Keratinocyte (primary cell): ENCODE measurements around the gene PPP1R12A. TPM values are rescaled to one million over a fixed set of nuclear protein-coding genes. Genes with fewer than 3 reads are reported as not detected.

Experiments
- DNase-seq: peaks from one replicate; pipeline ENCODE4 v3.0.0-alpha.2; 2011; ENCODE audit warnings: low read depth, missing footprints, low spot score
- FAIRE-seq: peaks from 2 replicates; lab custom pipeline; 2011; peaks lifted over from hg19 to GRCh38; lab: Jason Lieb, UNC
- H2AFZ ChIP-seq: 2 replicates; pipeline ENCODE4 v1.6.0; 2012; ENCODE audit warnings: low read length, control low read depth, inconsistent platforms; ENCODE audit not compliant: control insufficient read depth
- H3K27ac ChIP-seq: 2 replicates; pipeline ENCODE4 v1.5.1; 2011; ENCODE audit warnings: low read length; ENCODE audit not compliant: control insufficient read depth, insufficient read depth
- H3K27me3 ChIP-seq: 3 replicates; pipeline ENCODE4 v1.6.0; 2011; ENCODE audit warnings: low read length; ENCODE audit not compliant: control insufficient read depth, insufficient read depth; ENCODE audit errors: extremely low read depth
- H3K36me3 ChIP-seq, 2 experiments: 2 replicates in 1 of 2; 3 replicates in 1 of 2; pipeline ENCODE4 v1.5.1; 2011; ENCODE audit warnings: low read length in 2 of 2, mild to moderate bottlenecking in 1 of 2; ENCODE audit not compliant: control insufficient read depth in 2 of 2, insufficient read depth in 2 of 2; ENCODE audit errors: extremely low read depth in 1 of 2
- H3K4me1 ChIP-seq: 3 replicates; pipeline ENCODE4 v1.5.1; 2011; ENCODE audit warnings: low read length; ENCODE audit not compliant: control insufficient read depth, insufficient read depth; ENCODE audit errors: extremely low read depth
- H3K4me2 ChIP-seq: 3 replicates; pipeline ENCODE4 v1.6.0; 2011; ENCODE audit warnings: low read depth, low read length; ENCODE audit not compliant: control insufficient read depth, insufficient read depth; ENCODE audit errors: extremely low read depth
- H3K4me3 ChIP-seq, 3 experiments: fragments of 200-600 bp in 1 of 3; sonication (generic) in 1 of 3; 2 replicates in 2 of 3; 3 replicates in 1 of 3; pipeline ENCODE4 v1.5.1; 2011 to 2016; ENCODE audit warnings: low read length in 3 of 3, mild to moderate bottlenecking in 3 of 3, control low read depth in 2 of 3, inconsistent platforms in 1 of 3, low read depth in 1 of 3, mixed read lengths in 1 of 3, mixed run types in 1 of 3, moderate library complexity in 1 of 3; ENCODE audit not compliant: control insufficient read depth in 2 of 3, insufficient read depth in 2 of 3; ENCODE audit errors: extremely low read depth in 1 of 3
- H3K79me2 ChIP-seq: 2 replicates; pipeline ENCODE4 v1.6.0; 2012; ENCODE audit warnings: low read length; ENCODE audit not compliant: control insufficient read depth, insufficient read depth
- H3K9ac ChIP-seq: 3 replicates; pipeline ENCODE4 v1.6.0; 2011; ENCODE audit warnings: low read length; ENCODE audit not compliant: control insufficient read depth, insufficient read depth; ENCODE audit errors: extremely low read depth
- H3K9me1 ChIP-seq: 3 replicates; pipeline ENCODE4 v1.6.0; 2011; ENCODE audit warnings: low read length; ENCODE audit not compliant: control insufficient read depth, insufficient read depth; ENCODE audit errors: extremely low read depth
- H3K9me3 ChIP-seq: 2 replicates; pipeline ENCODE4 v1.5.1; 2012; ENCODE audit warnings: low read depth, low read length; ENCODE audit not compliant: control insufficient read depth
- H4K20me1 ChIP-seq: 3 replicates; pipeline ENCODE4 v1.6.0; 2011; ENCODE audit warnings: low read length; ENCODE audit not compliant: control insufficient read depth, insufficient read depth; ENCODE audit errors: extremely low read depth
- EZH2 ChIP-seq: IDR thresholded peaks from one replicate; pipeline ENCODE4 v1.6.1; 2012; ENCODE audit warnings: inconsistent platforms, mild to moderate bottlenecking, low read length, moderate library complexity
- dilution Hi-C: fragments of 300-500 bp; cut with MboI; formaldehyde crosslinking; loops from one replicate; pipeline ENCODE4 v1.7.0; 2020; ENCODE audit warnings: low sequenced_read_pairs; ENCODE audit not compliant: extremely low pct_ligation_motif_present
- polyA plus RNA-seq, 5 experiments: library from polyadenylated mRNA; depleted of rRNA in 3 of 5; stranded (reverse) in 3 of 5; stranded (forward) in 1 of 5; unstranded in 1 of 5; fragments of >200 nt; gene quantifications; 1 replicate in 1 of 5; 2 replicates in 3 of 5; 3 replicates in 1 of 5; pipeline versions ENCODE4 v1.2.1 to v1.2.3, GENCODE V29; 2011 to 2012; ENCODE audit warnings: missing spikeins in 2 of 5, low read depth in 1 of 5, low replicate concordance in 1 of 5
- small RNA-seq, 3 experiments: library from RNA; depleted of rRNA; stranded (forward); fragments of <200 nt; gene quantifications; one replicate each; pipeline ENCODE3, GENCODE V24; 2012; ENCODE audit warnings: low read depth in 3 of 3, low replicate concordance in 1 of 3; ENCODE audit not compliant: insufficient read length in 3 of 3
- TF ChIP-seq, protein P1 (sequence below), 3 experiments: IDR thresholded peaks in 1 of 3; conservative IDR thresholded peaks in 1 of 3; optimal IDR thresholded peaks in 1 of 3; 2 replicates in 2 of 3; 3 replicates in 1 of 3; pipeline versions ENCODE3 to v1.5.1; 2011; ENCODE audit warnings: low read length in 3 of 3, mild to moderate bottlenecking in 3 of 3, moderate library complexity in 2 of 3, control low read depth in 1 of 3, inconsistent platforms in 1 of 3; ENCODE audit not compliant: insufficient read depth in 2 of 3; ENCODE audit errors: extremely low read depth in 1 of 3

PPP1R12A gene
- polyA plus RNA-seq, 1 donor (not counting 4 experiments of a cell fraction or from before 2014, with no cell fraction given), result 45.2 TPM

DNA sequence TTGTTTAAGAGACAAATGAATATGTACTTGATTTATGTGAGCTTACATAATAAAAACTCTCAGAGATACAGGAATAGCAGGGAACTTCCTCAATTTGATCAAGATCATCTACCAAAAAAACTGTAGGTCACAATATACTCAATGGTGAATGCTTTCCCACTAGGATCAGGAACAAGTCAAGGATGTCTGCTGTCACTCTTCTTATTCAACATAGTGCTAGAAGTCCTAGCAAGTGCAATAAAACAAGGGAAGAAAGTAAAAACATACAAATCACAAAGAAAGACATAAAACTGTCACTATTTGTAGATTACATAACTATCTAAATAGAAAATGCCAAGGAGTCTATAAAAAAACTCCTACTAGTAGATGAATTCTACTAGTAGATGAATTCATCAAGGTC is 202.3 kb downstream of the PPP1R12A start:
- Histone ChIP-seq H3K27ac (no peak overlapping the region), H4K20me1 (no peaks in the 10 kb centered on the region), H3K79me2 (no peaks in the 10 kb centered on the region), H3K9ac (no peak overlapping the region), H3K4me3 (no peak overlapping the region), H2AFZ (no peak overlapping the region), H3K36me3 (no peaks in the 10 kb centered on the region), H3K4me2 (no peak overlapping the region), H3K4me1 (no peaks in the 10 kb centered on the region), H3K27me3 (no peaks in the 10 kb centered on the region), H3K9me1 (no peaks in the 10 kb centered on the region), H3K9me3 (no peaks in the 10 kb centered on the region)
- no peak for TF ChIP-seq EZH2
- TF ChIP-seq, protein P1, sequence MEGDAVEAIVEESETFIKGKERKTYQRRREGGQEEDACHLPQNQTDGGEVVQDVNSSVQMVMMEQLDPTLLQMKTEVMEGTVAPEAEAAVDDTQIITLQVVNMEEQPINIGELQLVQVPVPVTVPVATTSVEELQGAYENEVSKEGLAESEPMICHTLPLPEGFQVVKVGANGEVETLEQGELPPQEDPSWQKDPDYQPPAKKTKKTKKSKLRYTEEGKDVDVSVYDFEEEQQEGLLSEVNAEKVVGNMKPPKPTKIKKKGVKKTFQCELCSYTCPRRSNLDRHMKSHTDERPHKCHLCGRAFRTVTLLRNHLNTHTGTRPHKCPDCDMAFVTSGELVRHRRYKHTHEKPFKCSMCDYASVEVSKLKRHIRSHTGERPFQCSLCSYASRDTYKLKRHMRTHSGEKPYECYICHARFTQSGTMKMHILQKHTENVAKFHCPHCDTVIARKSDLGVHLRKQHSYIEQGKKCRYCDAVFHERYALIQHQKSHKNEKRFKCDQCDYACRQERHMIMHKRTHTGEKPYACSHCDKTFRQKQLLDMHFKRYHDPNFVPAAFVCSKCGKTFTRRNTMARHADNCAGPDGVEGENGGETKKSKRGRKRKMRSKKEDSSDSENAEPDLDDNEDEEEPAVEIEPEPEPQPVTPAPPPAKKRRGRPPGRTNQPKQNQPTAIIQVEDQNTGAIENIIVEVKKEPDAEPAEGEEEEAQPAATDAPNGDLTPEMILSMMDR (optimal IDR thresholded peaks at IDR 0.05 in 1 of 3, IDR thresholded peaks at IDR 0.05 in 1 of 3, conservative IDR thresholded peaks at IDR 0.05 in 1 of 3; ENCODE audit: extremely low read depth in 1 of 3, insufficient read depth in 2 of 3, low read length in 3 of 3), result no peak
- FAIRE-seq (no peak), DNase-seq (no peak)
- dilution Hi-C loops, result no loop called here

DNA sequence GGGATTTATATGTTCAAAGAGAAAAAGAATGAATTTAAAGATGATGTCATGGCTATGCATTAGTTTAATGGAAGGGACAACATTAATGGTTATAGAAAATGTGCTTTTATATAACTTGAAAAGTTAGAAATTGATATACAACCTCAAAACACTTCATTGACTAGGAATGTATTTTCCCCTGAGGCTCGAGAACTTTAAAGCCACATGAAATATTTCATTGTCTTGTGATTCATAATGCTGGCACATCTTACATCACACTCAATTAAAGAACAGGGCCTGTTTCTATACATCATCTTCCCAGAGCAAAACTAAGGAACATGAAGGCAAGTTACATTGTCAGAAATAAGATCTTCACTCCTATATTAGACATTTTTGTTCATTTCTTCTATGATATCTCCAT is 208.9 kb downstream of the PPP1R12A start:
- peak overlapping the region; percentile 62 for H3K27ac ChIP-seq
- H3K27me3 ChIP-seq, result no peaks in the 10 kb centered on the region
- no peaks in the 10 kb centered on the region for H3K36me3 ChIP-seq
- no peak overlapping the region for H3K4me3 ChIP-seq
- H3K4me2 ChIP-seq, result peak overlapping the region; percentile 52
- DNase-seq (peak; percentile 60), FAIRE-seq (peak; percentile 85)
- no peak overlapping the region for H2AFZ ChIP-seq
- dilution Hi-C loops, result no loop called here
- no peak overlapping the region for H3K9ac ChIP-seq
- H3K9me3 ChIP-seq, result no peaks in the 10 kb centered on the region
- no peaks in the 10 kb centered on the region for H3K79me2 ChIP-seq
- no peaks in the 10 kb centered on the region for H3K9me1 ChIP-seq
- H3K4me1 ChIP-seq, result peaks cover 10% of the 10 kb centered on the region
- TF ChIP-seq EZH2, result no peak
- TF ChIP-seq, protein P1 (optimal IDR thresholded peaks at IDR 0.05 in 1 of 3, IDR thresholded peaks at IDR 0.05 in 1 of 3, conservative IDR thresholded peaks at IDR 0.05 in 1 of 3; ENCODE audit: extremely low read depth in 1 of 3, insufficient read depth in 2 of 3, low read length in 3 of 3), result no peak
- no peaks in the 10 kb centered on the region for H4K20me1 ChIP-seq

Small RNA genes lying within 50 kb of the gene (small RNA-seq; reads per million reads assigned to genes)
- gene RNA5SP363, result 0 reads per million in 3 experiments

Other genes with a start within 250 kb of the PPP1R12A start
- gene PAWR, start 244.1 kb downstream of the PPP1R12A start, polyA plus RNA-seq, result 16.3 to 41.1 TPM (median 23.4 TPM) in 3 replicates
- gene OTOGL, start 164.4 kb upstream of the PPP1R12A start, polyA plus RNA-seq, result 0.01 to 0.08 TPM (median 0.01 TPM) in 3 replicates